Muscle of arm (tissue), 12 donors: ENCODE results near the gene LBP. TPM values are rescaled to one million over a fixed set of nuclear protein-coding genes. Genes with fewer than 3 reads are reported as not detected.

Experiments
- polyA plus RNA-seq, 12 donors: library from polyadenylated mRNA; unstranded; fragments of 120-200 nt; gene quantifications; one replicate each; pipeline ENCODE4 v1.2.1, GENCODE V29; 2013; ENCODE audit not compliant: insufficient read length in 12 of 12

Gene LBP
- polyA plus RNA-seq, 12 donors = 0.07 to 0.30 TPM; not detected in 10

Other genes with a start within 250 kb of the LBP start
- gene TGM2, start 181.2 kb upstream of the LBP start, polyA plus RNA-seq = 10 to 100 TPM in 10 of 12 donors, 1 to 10 TPM in 1, not detected in 1; 9.5 to 71.6 (median 12.8) TPM
- gene KIAA1755, start 85.7 kb upstream of the LBP start, polyA plus RNA-seq = 10 to 100 TPM in 4 of 12 donors, 1 to 10 TPM in 7, not detected in 1; 7.1 to 15.1 (median 9.4) TPM
- 1 to 10 TPM in 2 of 12 donors, under 1 TPM in 7, not detected in 3; 0.44 to 5.8 (median 0.53) TPM for gene BPI, start 42.3 kb upstream of the LBP start, polyA plus RNA-seq
- 10 to 100 TPM in 11 of 12 donors, not detected in 1; 15.2 to 57.1 (median 18.3) TPM for gene SNHG17, start 88.8 kb downstream of the LBP start, polyA plus RNA-seq
- 10 to 100 TPM in 11 of 12 donors, not detected in 1; 17.4 to 27.9 (median 22.1) TPM for gene RALGAPB, start 126.4 kb downstream of the LBP start, polyA plus RNA-seq
- not detected for gene ADIG, start 234.7 kb downstream of the LBP start, polyA plus RNA-seq